DOHH2 (cell line): ENCODE measurements around the gene UBE2N.

Source experiments
- H3F3A ChIP-seq: fragments of 200-600 bp; sonication (generic), shearing (Covaris generic); 2 replicates; pipeline ENCODE4 v1.6.0; 2016; ENCODE audit warnings: antibody characterized with exemption, mild to moderate bottlenecking; ENCODE audit not compliant: control insufficient read depth, insufficient read depth
- H3K27ac ChIP-seq: fragments of 200-600 bp; sonication (generic); 2 replicates; pipeline ENCODE4 v1.5.1; 2014; ENCODE audit warnings: low read depth, mild to moderate bottlenecking, low read length, moderate library complexity
- H3K27me3 ChIP-seq: fragments of 200-600 bp; sonication (generic); 2 replicates; pipeline ENCODE4 v1.6.1; 2014; ENCODE audit warnings: mild to moderate bottlenecking, low read length, mixed read lengths; ENCODE audit not compliant: control insufficient read depth
- H3K36me3 ChIP-seq: fragments of 200-600 bp; sonication (generic); 2 replicates; pipeline ENCODE4 v1.6.1; 2014; ENCODE audit warnings: mild to moderate bottlenecking, low read length, moderate library complexity, mixed read lengths; ENCODE audit not compliant: control insufficient read depth
- H3K4me1 ChIP-seq: fragments of 200-600 bp; sonication (generic); 2 replicates; pipeline ENCODE4 v1.6.1; 2014; ENCODE audit warnings: mild to moderate bottlenecking, low read length, mixed read lengths; ENCODE audit not compliant: control insufficient read depth
- H3K4me2 ChIP-seq: fragments of 200-600 bp; sonication (generic); 2 replicates; pipeline ENCODE4 v1.6.0; 2014; ENCODE audit warnings: mild to moderate bottlenecking, low read length, moderate library complexity
- H3K4me3 ChIP-seq: fragments of 200-600 bp; sonication (generic); 2 replicates; pipeline ENCODE4 v1.5.1; 2014; ENCODE audit warnings: mild to moderate bottlenecking, low read length, mixed read lengths
- H3K79me2 ChIP-seq: fragments of 200-600 bp; sonication (generic); 2 replicates; pipeline ENCODE4 v1.6.1; 2014; ENCODE audit warnings: mild to moderate bottlenecking, low read length, mixed read lengths; ENCODE audit not compliant: control insufficient read depth
- H3K9me2 ChIP-seq: fragments of 200-600 bp; sonication (generic); replicated peaks from 2 replicates; pipeline ENCODE4 v1.6.1; 2014; ENCODE audit warnings: mild to moderate bottlenecking, low read length, mixed read lengths; ENCODE audit not compliant: control insufficient read depth
- H3K9me3 ChIP-seq: fragments of 200-600 bp; sonication (generic); 2 replicates; pipeline ENCODE4 v1.6.1; 2014; ENCODE audit warnings: antibody characterized with exemption, low read length, mixed read lengths; ENCODE audit not compliant: control insufficient read depth, insufficient read depth
- H4K20me1 ChIP-seq: fragments of 200-600 bp; sonication (generic); 2 replicates; pipeline ENCODE4 v1.6.0; 2014; ENCODE audit warnings: low read depth, mild to moderate bottlenecking, antibody characterized with exemption, low read length, moderate library complexity; ENCODE audit not compliant: control insufficient read depth, insufficient read depth
- EZH2phosphoT487 ChIP-seq: fragments of 200-600 bp; sonication (generic); IDR thresholded peaks from 2 replicates; pipeline ENCODE4 v1.6.1; 2017; ENCODE audit warnings: borderline replicate concordance, mild to moderate bottlenecking, antibody characterized with exemption, low read length, moderate library complexity, mixed read lengths
- TF ChIP-seq, protein P1 (sequence below): fragments of 200-600 bp; sonication (generic); IDR thresholded peaks from one replicate; pipeline ENCODE4 v1.5.1; 2014; ENCODE audit warnings: antibody characterized with exemption, mild to moderate bottlenecking, low read depth, low read length; ENCODE audit not compliant: poor library complexity, severe bottlenecking

Gene UBE2N

GRCh38 chr12:93361151-93361919, 80.4 kb downstream of the UBE2N start:
- Histone ChIP-seq H4K20me1 (no peaks in the 10 kb centered on the region), H3K9me2 (no peaks in the 10 kb centered on the region), H3K4me1 (no peaks in the 10 kb centered on the region), H3K27me3 (no peaks in the 10 kb centered on the region), H3K36me3 (no peaks in the 10 kb centered on the region), H3K4me3 (no peak overlapping the region), H3K27ac (no peak overlapping the region), H3K9me3 (no peaks in the 10 kb centered on the region), H3F3A (no peaks in the 10 kb centered on the region), H3K4me2 (no peak overlapping the region), H3K79me2 (no peaks in the 10 kb centered on the region)
- no peak for TF ChIP-seq EZH2phosphoT487
- TF ChIP-seq, protein P1, sequence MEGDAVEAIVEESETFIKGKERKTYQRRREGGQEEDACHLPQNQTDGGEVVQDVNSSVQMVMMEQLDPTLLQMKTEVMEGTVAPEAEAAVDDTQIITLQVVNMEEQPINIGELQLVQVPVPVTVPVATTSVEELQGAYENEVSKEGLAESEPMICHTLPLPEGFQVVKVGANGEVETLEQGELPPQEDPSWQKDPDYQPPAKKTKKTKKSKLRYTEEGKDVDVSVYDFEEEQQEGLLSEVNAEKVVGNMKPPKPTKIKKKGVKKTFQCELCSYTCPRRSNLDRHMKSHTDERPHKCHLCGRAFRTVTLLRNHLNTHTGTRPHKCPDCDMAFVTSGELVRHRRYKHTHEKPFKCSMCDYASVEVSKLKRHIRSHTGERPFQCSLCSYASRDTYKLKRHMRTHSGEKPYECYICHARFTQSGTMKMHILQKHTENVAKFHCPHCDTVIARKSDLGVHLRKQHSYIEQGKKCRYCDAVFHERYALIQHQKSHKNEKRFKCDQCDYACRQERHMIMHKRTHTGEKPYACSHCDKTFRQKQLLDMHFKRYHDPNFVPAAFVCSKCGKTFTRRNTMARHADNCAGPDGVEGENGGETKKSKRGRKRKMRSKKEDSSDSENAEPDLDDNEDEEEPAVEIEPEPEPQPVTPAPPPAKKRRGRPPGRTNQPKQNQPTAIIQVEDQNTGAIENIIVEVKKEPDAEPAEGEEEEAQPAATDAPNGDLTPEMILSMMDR: no peak

DNA sequence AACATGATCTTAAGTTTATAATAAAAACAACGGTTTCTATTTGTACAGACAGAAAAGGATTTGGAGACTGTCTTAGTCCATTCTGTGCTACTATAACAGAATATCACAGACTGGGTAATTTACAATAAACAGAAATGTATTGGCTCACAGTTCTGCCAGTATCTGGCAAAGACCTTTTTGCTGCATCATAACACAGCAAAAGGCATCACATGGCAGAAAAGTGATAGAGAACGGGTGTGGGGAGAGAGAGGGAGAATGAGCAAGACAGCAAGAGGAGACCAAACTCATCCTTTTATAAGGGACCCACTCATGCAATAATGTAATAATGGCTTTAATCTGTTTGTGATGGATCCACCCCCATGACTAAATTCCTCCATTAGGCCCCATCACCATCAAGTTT, 81.1 kb downstream of the UBE2N start:
- Histone ChIP-seq H3K27me3 (no peaks in the 10 kb centered on the region), H3K79me2 (no peaks in the 10 kb centered on the region), H3K9me3 (no peaks in the 10 kb centered on the region), H3K36me3 (no peaks in the 10 kb centered on the region), H4K20me1 (no peaks in the 10 kb centered on the region), H3K4me2 (no peak overlapping the region), H3K4me3 (no peak overlapping the region), H3K9me2 (no peaks in the 10 kb centered on the region), H3F3A (no peaks in the 10 kb centered on the region), H3K4me1 (no peaks in the 10 kb centered on the region), H3K27ac (no peak overlapping the region)
- TF ChIP-seq, protein P1: no peak
- no peak for TF ChIP-seq EZH2phosphoT487

DNA sequence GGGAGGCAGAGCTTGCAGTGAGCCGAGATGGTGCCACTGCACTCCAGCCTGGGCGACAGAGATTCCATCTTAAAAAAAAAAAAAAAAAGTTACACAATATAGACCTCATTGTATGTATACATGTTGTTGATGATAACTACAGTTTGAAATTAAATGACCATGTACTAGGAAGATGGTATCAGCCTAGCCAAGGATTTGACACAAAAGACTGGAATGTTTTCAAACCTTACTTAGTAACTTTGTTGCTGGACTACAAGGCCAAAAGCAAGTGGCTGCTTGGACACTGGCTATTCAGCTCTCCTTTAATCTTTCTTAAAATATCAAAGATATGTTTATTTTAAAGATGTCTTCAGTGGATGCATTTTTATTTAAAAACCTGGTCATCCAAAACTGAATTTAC, 82.9 kb downstream of the UBE2N start:
- no peak for TF ChIP-seq EZH2phosphoT487
- TF ChIP-seq, protein P1: no peak
- H3K27ac ChIP-seq: no peak overlapping the region
- H3K4me2 ChIP-seq: no peak overlapping the region
- no peaks in the 10 kb centered on the region for H3K9me3 ChIP-seq
- H3K4me1 ChIP-seq: no peaks in the 10 kb centered on the region
- H3F3A ChIP-seq: no peaks in the 10 kb centered on the region
- no peak overlapping the region for H3K4me3 ChIP-seq
- H3K79me2 ChIP-seq: no peaks in the 10 kb centered on the region
- no peaks in the 10 kb centered on the region for H3K36me3 ChIP-seq
- H3K9me2 ChIP-seq: no peaks in the 10 kb centered on the region
- no peaks in the 10 kb centered on the region for H4K20me1 ChIP-seq
- H3K27me3 ChIP-seq: no peaks in the 10 kb centered on the region
